ENCODE results near the gene OGFOD1. TPM values are rescaled to one million over a fixed set of nuclear protein-coding genes. Genes with fewer than 3 reads are reported as not detected.

The OGFOD1 gene
- total RNA-seq, 1 donor from 2014 or later = 50.6 TPM

GRCh38 chr16:56491657-56492261 lies 40.4 kb downstream of the OGFOD1 start:
- DNase-seq (ENCODE audit: extremely low spot score, unreplicated experiment) = no peak
- TF ChIP-seq, protein P1, sequence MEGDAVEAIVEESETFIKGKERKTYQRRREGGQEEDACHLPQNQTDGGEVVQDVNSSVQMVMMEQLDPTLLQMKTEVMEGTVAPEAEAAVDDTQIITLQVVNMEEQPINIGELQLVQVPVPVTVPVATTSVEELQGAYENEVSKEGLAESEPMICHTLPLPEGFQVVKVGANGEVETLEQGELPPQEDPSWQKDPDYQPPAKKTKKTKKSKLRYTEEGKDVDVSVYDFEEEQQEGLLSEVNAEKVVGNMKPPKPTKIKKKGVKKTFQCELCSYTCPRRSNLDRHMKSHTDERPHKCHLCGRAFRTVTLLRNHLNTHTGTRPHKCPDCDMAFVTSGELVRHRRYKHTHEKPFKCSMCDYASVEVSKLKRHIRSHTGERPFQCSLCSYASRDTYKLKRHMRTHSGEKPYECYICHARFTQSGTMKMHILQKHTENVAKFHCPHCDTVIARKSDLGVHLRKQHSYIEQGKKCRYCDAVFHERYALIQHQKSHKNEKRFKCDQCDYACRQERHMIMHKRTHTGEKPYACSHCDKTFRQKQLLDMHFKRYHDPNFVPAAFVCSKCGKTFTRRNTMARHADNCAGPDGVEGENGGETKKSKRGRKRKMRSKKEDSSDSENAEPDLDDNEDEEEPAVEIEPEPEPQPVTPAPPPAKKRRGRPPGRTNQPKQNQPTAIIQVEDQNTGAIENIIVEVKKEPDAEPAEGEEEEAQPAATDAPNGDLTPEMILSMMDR (IDR thresholded peaks at IDR 0.05) = no peak
- H3K4me1 Mint-ChIP-seq (ENCODE audit: unreplicated experiment) = no peaks in the 10 kb centered on the region
- H3K27me3 Mint-ChIP-seq (ENCODE audit: unreplicated experiment) = no peaks in the 10 kb centered on the region
- H3K4me3 Mint-ChIP-seq (ENCODE audit: unreplicated experiment) = no peak overlapping the region
- no peak overlapping the region for H3K27ac Mint-ChIP-seq (ENCODE audit: unreplicated experiment)
- H3K9me3 Mint-ChIP-seq (ENCODE audit: unreplicated experiment) = no peaks in the 10 kb centered on the region
- peaks cover 38% of the 10 kb centered on the region for H3K36me3 Mint-ChIP-seq (ENCODE audit: unreplicated experiment)

DNA sequence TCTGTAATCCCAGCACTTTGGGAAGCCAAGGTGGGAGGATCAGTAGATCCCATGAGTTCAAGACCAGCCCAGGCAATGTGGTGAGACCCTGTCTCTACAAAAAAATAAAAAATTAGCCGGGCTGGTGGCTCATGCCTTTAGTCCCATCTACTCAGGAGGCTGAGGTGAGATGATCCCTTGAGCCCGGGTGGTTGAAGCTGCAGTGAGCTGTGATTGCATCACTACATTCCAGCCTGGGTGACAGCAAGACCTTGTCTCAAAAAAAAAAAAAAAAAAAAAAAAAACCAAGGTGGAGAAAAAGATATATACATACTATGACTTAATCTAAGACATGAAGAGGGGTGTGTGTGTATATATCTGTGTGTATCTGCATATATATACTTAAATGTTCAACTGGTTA lies 41.8 kb downstream of the OGFOD1 start:
- no peaks in the 10 kb centered on the region for H3K27me3 Mint-ChIP-seq (ENCODE audit: unreplicated experiment)
- no peak for DNase-seq (ENCODE audit: extremely low spot score, unreplicated experiment)
- no peak overlapping the region for H3K27ac Mint-ChIP-seq (ENCODE audit: unreplicated experiment)
- H3K9me3 Mint-ChIP-seq (ENCODE audit: unreplicated experiment) = no peaks in the 10 kb centered on the region
- TF ChIP-seq, protein P1 (IDR thresholded peaks at IDR 0.05) = no peak
- H3K4me1 Mint-ChIP-seq (ENCODE audit: unreplicated experiment) = no peaks in the 10 kb centered on the region
- peaks cover 48% of the 10 kb centered on the region for H3K36me3 Mint-ChIP-seq (ENCODE audit: unreplicated experiment)
- H3K4me3 Mint-ChIP-seq (ENCODE audit: unreplicated experiment) = no peak overlapping the region

- no peaks in the 10 kb centered on the region for H3K9me3 Mint-ChIP-seq (ENCODE audit: unreplicated experiment)
- no peaks in the 10 kb centered on the region for H3K27me3 Mint-ChIP-seq (ENCODE audit: unreplicated experiment)
- no peaks in the 10 kb centered on the region for H3K4me1 Mint-ChIP-seq (ENCODE audit: unreplicated experiment)
- TF ChIP-seq, protein P1 (IDR thresholded peaks at IDR 0.05) = no peak
- DNase-seq (ENCODE audit: extremely low spot score, unreplicated experiment) = no peak
- H3K4me3 Mint-ChIP-seq (ENCODE audit: unreplicated experiment) = no peak overlapping the region
- H3K36me3 Mint-ChIP-seq (ENCODE audit: unreplicated experiment) = peaks cover 55% of the 10 kb centered on the region
- H3K27ac Mint-ChIP-seq (ENCODE audit: unreplicated experiment) = no peak overlapping the region
Measured at GRCh38 chr16:56493815-56494214, 42.5 kb downstream of the OGFOD1 start.

GRCh38 chr16:56505181-56505580 lies 53.8 kb downstream of the OGFOD1 start:
- no peak overlapping the region for H3K27ac Mint-ChIP-seq (ENCODE audit: unreplicated experiment)
- H3K9me3 Mint-ChIP-seq (ENCODE audit: unreplicated experiment) = no peaks in the 10 kb centered on the region

DNA sequence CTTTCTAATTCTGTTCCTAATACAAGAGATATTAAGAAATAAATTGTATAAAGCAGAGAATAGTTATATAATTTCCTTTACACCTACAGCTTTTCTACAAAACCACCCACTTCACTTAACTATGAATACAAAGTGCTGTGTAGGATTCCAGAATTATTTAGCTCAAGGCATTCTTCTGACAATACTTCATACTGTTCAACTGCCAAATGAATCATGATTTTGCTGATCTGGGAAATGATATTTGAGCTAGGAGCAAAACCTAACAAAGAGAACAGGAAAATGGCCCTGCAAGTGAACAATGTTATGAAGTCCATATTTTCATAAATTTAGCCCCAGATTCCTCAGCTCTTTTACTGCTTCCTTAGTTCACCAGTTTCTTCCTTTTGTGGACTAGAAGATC lies 55.6 kb downstream of the OGFOD1 start:
- Mint-ChIP-seq H3K27me3 (ENCODE audit: unreplicated experiment) (no peaks in the 10 kb centered on the region), H3K4me3 (ENCODE audit: unreplicated experiment) (no peak overlapping the region), H3K27ac (ENCODE audit: unreplicated experiment) (peak overlapping the region; percentile 85), H3K9me3 (ENCODE audit: unreplicated experiment) (no peaks in the 10 kb centered on the region), H3K4me1 (ENCODE audit: unreplicated experiment) (peaks cover 34% of the 10 kb centered on the region), H3K36me3 (ENCODE audit: unreplicated experiment) (peaks cover 65% of the 10 kb centered on the region)
- TF ChIP-seq, protein P1 (IDR thresholded peaks at IDR 0.05) = no peak
- DNase-seq (ENCODE audit: extremely low spot score, unreplicated experiment) = no peak

More at GRCh38 chr16:56505181-56505580, 53.8 kb downstream of the OGFOD1 start:
- Mint-ChIP-seq H3K36me3 (ENCODE audit: unreplicated experiment) (peaks cover 56% of the 10 kb centered on the region), H3K4me3 (ENCODE audit: unreplicated experiment) (no peak overlapping the region), H3K27me3 (ENCODE audit: unreplicated experiment) (no peaks in the 10 kb centered on the region), H3K4me1 (ENCODE audit: unreplicated experiment) (peaks cover 26% of the 10 kb centered on the region)
- no peak for DNase-seq (ENCODE audit: extremely low spot score, unreplicated experiment)
- TF ChIP-seq, protein P1 (IDR thresholded peaks at IDR 0.05) = no peak
